Right renal cortex interstitium (tissue), 3 donors: Measurements from ENCODE around the gene EBF4. TPM values are rescaled to one million over a fixed set of nuclear protein-coding genes. Genes with fewer than 3 reads are reported as not detected.
A peak's percentile ranks its signal among the peaks of the same experiment; 100 is the strongest.
"Not testable (repeated sequence)": the region's sequence is repeated elsewhere in the genome, so short reads cannot be mapped to it uniquely, and the experiment has no call there.

Experiments
- DNase-seq, 3 donors: peaks; one replicate each; pipeline ENCODE4 v3.0.0-alpha.2; 2013; ENCODE audit warnings: low read depth in 3 of 3, low spot score in 2 of 3
- polyA plus RNA-seq, 3 donors: library from polyadenylated mRNA; unstranded; fragments of 120-200 nt; gene quantifications; one replicate each; pipeline ENCODE4 v1.2.1, GENCODE V29; 2013; ENCODE audit not compliant: insufficient read length in 3 of 3

The EBF4 gene
- polyA plus RNA-seq, 3 donors, result 22.8 to 27.1 (median 25.7) TPM

DNA sequence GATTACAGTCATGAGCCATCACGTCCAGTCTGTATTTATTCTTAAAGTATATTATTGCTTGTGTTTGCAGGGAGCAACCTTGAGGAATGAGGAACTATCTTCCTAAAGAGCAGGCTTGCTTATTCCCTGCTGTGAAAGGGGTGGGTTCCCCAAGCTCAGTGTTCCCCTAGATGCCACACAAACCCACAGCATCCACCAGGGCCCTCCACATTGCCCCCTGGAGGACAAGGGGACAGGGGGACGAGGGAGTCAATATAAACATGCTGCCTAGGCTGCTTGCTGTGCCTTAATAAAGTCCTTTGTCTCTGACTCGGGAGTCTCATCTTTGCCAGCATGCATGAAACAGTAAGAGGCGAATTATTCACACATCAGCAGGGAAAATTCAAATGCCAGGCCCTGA, 20.6 kb upstream of the EBF4 start:
- DNase-seq, result no peak

DNA sequence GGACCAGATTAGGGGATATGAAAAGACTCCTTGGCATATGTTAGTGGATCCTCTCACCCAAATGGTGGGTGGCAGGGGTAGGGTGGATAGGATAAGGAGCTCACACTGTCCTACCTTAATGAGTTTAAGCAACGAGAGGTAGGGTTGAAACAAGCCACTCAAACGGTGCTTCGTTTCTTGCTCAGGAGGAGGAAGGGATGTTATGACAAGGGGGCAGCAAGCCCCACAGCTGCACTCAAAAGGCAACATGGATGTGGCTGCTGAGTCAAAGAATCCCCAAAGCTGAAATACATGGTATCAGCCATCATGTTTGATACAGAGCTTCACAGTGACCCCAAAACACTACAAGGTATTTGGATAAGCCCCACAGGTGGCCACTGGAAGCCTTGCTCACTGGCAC, 20.1 kb upstream of the EBF4 start:
- no peak for DNase-seq

DNA sequence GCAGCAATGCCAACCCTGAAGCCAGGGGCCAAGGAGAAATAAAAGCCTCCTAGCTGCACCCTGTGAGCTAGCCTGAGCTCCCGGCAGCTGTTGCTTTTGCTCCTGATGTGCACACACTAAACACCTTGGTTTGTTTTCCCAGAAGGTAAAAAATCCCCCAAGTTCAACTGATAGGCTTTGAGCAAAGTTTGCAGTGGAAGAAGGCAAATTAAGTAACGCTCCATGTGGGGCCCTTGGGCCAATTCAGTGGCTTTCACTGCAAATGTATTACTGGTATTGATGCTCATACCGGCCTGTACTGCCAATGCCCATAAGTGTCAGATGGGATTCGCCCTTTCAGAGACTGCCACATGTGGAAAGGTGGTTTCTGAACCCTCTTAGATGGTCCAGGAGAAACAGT, 19.1 kb upstream of the EBF4 start:
- no peak for DNase-seq

DNA sequence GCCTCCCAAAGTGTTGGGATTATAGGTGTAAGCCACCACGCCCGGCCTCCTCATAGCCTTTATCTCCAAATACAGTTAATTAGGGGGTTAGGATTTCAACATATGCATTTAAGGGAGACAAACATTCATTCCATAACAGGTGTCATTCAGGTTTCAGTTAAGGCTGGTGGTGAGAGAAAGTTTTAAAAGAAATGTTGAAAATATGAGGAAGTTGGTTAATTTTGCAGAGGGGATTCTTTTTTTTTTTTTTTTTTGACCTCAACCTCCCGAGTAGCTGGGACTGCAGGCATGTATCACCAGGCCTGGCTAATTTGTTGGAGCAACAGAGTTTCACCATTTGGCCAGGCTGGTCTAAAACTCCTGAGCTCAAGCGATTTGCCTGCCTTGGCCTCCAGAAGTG, 12.5 kb upstream of the EBF4 start:
- DNase-seq, result no peak

DNA sequence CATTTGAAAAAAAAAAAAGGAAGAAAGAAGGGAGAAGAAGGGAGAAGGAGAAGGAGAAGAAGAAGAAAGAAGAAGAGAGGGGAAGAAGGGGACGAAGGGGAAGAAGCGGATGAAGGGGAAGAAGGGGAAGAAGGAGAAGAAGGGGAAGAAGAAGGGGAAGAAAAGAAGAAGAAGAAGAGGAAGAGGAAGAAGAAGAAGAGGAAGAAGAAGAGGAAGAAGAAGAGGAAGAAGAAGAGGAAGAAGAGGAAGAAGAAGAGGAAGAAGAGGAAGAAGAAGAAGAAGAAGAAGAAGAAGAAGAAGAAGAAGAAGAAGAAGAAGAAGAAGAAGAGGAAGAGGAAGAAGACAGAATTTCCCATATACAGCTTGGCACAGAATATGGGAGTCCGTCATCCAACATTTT, 10.5 kb upstream of the EBF4 start:
- not testable (repeated sequence) for DNase-seq

DNA sequence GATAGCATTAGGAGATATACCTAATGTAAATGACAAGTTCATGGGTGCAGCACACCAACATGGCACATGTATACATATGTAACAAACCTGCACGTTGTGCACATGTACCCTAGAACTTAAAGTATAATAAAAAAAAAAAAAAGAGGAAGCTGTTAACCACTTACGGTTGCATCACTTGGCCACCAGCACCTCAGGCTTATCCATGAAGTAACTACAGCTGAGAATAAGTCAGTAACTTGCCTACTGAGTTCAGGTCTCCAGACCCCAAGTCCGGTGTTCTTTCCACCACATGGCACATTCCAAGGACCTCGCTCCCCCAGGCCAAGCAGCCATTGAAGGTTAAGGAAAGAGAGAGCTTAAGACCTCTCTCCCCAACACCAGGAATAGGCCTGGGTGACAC, 7.8 kb upstream of the EBF4 start:
- DNase-seq, result not testable (repeated sequence)

DNA sequence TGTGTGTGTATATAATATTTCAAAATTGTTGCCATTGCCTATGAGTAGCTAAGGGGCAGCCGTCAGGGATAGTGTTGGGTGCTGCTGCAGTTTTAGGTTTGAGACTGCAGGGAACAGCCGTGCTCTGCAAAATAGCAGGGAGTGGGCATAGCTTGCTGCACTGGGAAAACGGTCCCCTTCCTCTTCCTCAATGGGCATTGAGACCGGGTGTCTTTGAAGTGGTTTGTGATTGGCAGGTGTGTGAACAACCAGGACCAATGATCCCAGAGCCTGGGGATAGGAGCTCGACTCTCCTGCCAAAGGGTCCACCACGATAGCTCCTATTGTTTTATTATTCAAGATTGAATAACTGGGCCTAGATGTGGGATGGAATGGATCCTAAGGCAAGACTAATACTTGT, 5.1 kb upstream of the EBF4 start:
- DNase-seq, result no peak

DNA sequence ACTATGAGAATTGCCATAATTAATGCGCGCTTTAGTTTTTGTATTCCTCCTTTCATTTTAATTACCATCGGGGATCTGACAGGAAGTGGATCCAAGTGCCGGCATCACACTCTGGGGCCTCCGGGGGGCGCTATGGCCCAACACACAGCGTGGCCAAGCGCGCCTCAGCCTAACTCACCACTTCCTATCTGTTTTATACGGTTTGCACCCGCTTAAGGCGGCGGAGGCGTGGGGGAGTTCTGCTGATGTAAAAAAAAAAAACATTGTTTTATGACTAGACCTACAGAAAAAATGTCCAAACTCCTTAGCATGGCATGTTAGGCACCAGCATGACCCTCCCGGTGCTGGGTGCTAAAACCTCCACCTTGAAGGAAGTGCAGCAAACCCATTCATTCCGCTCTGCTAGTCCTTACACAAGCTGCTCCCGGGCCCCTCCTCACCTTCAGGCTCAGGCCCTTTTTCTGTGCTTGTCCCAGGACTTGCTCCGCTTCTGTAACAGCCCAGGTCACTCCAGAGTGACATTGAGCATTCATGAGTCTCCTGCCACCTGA, 4.5 kb upstream of the EBF4 start:
- DNase-seq, result peak in 1 of 3 donors; percentile 30

DNA sequence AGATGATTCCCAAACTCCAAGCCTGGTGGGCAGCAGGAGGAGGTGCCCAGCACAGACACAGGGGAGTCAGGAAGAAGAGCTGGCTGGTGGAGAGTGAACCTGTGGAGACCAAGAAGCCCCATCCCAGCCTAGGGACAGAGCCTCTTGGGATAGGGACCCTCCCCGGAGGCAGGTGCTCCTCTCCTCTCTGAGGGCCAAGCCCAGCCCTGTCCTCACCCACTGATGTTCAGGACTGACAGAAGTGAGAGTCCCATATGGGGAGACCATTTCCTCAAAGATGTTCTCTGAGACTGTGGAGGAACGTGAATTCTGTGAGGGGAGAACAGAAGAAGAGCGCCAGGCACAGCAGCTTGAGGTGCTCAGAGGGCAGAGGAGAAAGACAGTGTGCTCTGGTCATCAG, 2.4 kb upstream of the EBF4 start:
- DNase-seq, result no peak

DNA sequence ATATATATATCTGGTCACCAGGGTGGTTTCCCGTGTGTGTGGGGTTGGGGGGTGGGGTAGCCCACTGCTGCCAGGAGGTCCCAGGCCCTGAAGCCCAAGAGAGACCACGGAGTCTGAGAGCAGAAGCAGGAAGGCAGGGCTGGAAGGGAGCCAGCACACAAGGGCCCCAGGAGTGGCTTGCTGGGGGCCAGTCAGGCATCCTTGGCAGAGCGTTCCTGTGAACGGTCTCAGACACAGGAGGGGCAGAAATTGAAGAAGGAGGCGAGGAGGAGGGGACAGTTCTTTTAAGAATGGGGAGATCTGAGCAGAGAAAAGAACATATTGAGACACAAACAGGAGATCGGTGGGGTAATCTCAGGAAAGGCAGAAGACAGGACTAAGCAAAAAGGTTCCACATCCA, 1.9 kb upstream of the EBF4 start:
- no peak for DNase-seq

DNA sequence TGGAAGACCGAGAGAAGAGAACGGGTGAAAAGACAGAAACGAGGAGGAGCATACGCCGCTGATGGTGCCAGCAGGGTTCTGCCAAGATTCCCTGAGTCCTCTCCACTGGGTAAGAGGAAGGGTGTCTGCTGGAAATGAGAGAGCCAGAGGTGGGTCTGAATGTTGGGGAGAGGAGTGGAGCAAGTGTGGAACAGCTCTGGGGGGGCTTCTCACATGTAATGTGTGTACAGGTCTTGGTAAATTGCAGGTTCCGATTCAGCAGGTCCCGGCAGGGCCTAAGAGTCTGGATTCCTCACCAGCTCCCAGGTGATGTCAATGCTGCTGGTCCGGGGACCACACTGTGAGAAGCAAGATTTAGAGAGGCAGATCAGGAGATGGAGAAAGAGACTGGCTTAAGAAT, 1.5 kb upstream of the EBF4 start:
- DNase-seq, result no peak

DNA sequence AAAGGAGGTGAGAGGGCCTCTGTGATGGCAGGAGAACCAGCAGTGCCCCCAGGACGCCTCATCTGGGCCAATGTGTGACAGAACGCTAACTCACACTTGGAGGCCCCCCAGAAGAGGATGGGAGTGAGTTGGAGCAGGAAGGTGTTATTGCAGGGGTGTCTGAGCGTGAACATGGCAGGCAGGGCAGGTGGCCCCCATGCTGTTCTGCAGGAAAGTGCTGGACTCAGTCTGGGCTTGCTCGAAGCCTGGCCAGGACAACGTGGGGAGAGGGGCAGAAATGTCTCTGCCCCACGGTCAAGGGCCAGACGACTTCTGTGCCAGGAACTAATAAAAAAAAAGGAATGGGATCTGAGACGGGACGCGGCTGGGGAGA, 931 bp upstream of the EBF4 start:
- no peak for DNase-seq

DNA sequence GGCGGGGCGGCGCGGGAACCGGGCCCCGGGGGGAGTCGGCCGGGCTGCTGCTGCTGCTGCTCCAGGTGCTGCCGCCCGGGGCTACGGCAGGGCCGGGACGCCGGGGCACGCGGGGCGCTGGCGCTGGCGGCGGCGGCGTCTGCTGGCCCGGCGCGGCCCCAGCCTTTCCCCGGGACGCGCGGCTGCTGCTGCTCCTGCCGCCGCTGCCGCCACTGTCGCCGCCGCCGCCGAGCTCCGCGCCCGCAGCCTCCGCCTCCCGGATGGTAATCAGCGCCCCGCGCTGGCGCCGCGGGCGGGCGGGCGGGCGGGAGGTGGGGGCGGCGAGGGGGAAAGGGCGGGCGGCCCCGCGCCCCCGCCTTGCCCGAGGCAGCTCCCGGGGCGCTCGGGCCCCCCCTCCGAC, 306 bp downstream of the EBF4 start:
- DNase-seq, result no peak

DNA sequence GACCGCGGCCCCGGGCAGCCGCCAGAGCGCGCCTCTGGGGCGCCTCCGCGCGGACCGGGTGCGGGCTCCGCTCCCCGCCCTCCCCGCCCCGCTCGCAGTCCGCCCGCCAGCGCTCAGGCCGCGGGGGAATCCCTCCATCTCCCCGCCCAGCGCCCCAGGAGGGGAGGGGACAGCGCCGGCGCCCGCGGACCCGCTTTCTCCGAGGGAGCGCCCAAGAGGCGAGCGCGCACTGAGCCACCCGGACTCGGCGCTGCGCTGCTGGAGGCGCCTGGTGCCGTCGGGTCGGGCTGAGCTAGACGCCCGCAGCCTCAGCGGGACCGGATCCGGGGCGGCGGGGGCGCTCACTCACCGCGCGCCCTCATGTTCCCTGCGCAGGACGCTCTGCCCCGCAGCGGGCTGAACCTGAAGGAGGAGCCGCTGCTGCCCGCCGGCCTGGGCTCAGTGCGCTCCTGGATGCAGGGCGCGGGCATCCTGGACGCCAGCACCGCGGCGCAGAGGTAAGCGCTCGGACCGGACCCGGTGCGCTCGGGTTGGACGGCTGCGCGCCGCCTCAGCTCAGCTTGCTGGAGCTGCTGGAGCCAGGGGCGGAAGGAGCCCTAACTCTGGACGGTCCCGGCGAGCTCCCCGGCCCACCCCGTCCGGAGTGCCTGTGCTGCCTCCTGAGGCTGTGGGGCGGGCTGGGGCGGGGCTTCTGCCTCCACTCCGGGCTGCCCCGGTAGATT, 867 bp downstream of the EBF4 start:
- DNase-seq, result peak in 1 of 3 donors; percentile 21

DNA sequence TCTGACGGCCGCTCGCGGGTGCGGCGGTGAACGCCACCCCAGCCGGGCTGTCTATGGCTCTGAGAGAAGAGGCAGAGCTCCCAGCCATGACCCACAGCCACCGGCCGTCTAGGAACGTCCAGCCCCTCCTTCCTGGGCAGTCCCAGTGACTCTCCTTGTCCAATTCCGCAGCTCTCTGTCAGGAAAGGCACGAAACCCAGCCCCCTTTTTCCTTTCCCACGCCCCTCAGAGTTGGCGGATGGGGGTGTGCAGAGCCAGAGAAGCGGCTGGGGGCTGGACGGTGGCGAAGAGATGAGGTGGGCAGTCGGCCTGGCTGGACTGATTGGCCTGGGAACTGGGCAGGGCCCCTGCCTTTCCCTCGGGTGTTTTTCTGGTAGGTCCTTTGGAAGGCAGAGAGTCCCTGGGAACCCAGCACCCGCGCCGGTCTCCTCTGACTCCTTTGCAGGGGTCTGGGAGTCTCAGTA, 1.5 kb downstream of the EBF4 start:
- DNase-seq, result no peak

DNA sequence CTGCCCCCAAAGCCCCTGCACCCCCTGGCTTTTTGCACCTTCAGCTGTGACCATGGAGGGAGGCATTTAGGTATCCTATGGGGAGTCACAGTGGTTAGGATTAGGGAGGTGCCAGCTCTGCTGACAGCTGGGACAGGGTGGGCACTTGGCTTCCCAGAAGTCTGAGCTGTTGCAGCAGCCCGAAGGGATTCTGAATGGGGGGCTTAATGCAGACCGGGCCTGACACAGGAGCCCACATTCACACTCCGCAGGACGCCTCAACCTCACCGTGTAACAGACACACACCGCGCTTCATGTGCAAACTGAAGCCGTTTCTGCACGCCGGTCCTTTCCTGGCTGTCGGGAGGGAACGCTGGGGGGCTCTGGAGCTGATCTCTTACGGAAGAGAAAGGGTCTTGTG, 1.9 kb downstream of the EBF4 start:
- no peak for DNase-seq

DNA sequence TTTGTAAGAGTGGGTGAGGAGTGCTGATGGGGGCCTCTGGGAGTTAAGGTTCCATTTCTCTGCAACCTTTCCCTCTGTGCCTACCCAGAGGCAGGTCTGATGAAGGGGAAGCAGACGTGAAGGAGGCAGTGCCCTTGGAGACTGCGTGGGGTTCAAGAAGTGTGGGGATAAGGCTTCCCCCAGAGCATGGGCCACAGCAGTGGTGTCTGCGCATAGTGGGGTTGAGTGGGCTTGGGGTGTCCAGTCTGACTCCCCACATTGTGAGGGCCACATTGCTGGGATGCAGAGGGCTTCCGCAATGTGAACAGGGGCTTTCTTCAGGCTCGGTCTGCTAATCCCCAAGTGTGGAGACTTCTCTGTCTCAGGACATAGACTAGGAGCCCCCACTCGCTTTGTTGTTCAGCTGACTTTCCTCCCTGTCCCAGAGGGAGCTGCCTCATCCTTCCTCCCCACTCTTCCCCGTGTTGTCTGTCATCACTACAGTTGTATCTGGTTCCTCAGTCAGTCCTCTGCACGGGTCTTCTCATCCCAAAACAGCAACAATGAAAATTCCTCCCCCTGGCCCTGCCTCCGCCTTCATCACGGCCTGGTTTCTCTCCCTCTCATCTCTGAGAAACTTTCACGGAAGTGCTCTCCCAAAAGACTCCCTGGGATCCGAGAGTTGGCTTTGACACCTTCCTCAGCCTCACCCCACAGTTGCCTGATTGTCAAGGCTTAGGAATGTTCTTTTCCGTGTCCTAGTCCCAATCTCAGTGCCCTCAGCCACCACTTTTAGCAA, 2.8 kb downstream of the EBF4 start:
- no peak for DNase-seq

DNA sequence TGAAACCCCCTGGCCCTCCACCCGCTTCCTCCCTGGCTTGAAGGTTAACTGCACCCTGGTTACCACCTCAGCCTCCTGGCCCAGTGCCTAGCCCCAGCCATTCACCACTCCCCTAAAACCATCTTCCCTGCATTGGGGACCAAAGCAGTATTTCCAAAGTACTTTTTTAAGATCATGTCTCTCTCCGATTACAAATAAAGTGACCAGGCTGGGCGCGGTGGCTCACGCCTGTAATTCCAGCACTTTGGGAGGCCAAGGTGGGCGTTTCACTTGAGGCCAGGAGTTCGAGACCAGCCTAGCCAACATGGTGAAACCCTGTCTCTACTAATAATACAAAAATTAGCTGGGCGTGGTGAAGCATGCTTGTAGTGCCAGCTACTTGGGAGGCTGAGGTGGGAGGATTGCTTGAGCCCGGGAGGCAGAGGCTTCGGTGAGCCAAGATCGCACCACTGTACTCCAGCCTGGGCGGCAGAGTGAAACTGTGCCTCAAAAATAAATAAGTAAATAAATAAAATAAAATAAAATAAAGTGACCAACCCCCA, 3.5 kb downstream of the EBF4 start:
- not testable (repeated sequence) for DNase-seq

DNA sequence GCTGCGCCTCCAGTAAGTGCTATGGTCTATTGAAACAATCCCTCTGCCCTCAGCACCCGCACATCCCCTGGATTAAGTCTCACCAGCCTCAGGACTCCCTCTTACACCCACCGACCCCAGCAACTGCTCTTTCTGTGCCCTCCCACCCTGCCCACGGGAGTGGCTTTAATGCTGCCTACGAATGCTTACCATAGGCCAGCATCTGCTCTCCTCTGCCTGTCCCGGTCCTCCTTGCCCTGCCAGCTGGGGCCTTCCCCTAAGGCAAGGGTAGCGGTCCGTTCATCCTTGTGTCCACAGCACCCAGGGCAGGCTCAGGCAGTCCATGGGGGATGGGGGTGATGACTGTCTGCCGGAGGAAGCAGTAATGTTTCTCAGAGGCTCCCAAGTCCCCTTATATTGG, 4.1 kb downstream of the EBF4 start:
- no peak for DNase-seq

DNA sequence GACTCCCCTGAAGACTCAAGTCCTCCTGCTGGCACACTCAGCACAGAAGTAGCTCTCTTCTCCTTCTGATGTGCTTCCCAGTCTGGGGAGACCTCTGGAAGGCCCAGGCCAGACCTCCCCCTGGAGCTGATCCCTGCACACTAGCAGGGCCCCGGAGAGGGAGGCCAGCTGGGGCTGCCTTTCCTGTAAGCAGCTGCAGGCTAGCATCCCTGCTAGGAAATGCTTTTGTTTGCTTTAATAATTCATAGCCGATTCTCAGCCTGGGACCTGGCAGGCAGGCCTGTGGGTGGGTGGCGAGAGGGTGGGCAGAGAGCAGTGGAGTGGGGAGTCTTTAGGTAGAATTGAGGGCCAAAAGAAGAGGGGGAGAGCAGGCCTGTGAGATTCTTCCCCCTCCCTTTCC, 5.2 kb downstream of the EBF4 start:
- DNase-seq, result no peak

DNA sequence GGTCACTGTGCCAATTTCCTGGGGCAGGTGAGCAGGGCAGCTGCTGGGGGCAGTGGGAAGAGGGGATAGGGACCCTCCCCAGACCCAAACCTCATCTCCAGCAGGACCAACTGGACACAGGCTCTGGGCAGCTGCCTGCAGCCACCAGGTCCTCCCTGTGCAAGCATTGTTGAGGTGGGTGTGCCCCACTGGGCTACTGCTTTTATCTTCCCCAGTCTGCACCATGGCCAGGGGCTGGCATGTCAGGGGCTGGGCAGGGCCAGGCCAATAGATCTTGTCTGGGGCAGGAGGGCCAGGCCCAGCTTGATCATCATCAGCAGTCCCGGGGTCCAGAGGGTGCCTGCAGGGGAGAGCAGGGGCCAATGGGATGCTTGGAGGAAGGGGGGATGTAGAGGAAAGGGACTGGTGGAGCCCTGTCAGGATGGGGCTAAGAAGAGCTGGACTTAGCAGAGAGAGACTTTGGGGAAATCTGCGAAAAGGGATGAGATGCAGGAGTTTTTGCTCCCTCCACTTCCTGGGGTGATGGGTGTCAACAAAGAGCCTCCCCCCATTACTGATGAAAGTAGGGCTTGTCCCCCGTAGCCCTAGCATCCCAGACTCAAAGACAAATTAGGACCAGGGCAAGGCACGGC, 5.7 kb downstream of the EBF4 start:
- no peak for DNase-seq
